H9 (cell line): ENCODE results near the gene BARX1. TPM values are rescaled to one million over a fixed set of nuclear protein-coding genes. Genes with fewer than 3 reads are reported as not detected.

Source experiments
- DNase-seq: peaks from one replicate; pipeline ENCODE4 v3.0.0-alpha.2; 2017
- H2AFZ ChIP-seq: one replicate; pipeline ENCODE4 v1.6.1; 2013; ENCODE audit warnings: mild to moderate bottlenecking, low read length, control low read depth, moderate library complexity
- H2AK5ac ChIP-seq: 2 replicates; pipeline ENCODE4 v1.6.1; 2013; ENCODE audit warnings: low read length, control low read depth, mixed read lengths; ENCODE audit not compliant: insufficient read length
- H2BK120ac ChIP-seq: one replicate; pipeline ENCODE4 v1.6.1; 2013; ENCODE audit warnings: low read depth, mild to moderate bottlenecking, low read length, control low read depth, inconsistent platforms; ENCODE audit not compliant: poor library complexity, severe bottlenecking
- H2BK12ac ChIP-seq: 2 replicates; pipeline ENCODE4 v1.6.1; 2013; ENCODE audit warnings: low read length, control low read depth, mixed read lengths, low read depth; ENCODE audit not compliant: insufficient read length
- H2BK15ac ChIP-seq: 2 replicates; pipeline ENCODE4 v1.6.1; 2013; ENCODE audit warnings: low read depth, low read length, control low read depth
- H2BK20ac ChIP-seq: one replicate; pipeline ENCODE4 v1.6.1; 2013; ENCODE audit warnings: low read depth, mild to moderate bottlenecking, low read length, control low read depth, inconsistent platforms; ENCODE audit not compliant: poor library complexity, severe bottlenecking
- H2BK5ac ChIP-seq: 2 replicates; pipeline ENCODE4 v1.6.1; 2013; ENCODE audit warnings: low read length, control low read depth, mixed read lengths; ENCODE audit not compliant: insufficient read length
- H3K14ac ChIP-seq: 2 replicates; pipeline ENCODE4 v1.6.1; 2013; ENCODE audit warnings: low read length, control low read depth; ENCODE audit not compliant: insufficient read depth
- H3K18ac ChIP-seq: 2 replicates; pipeline ENCODE4 v1.6.1; 2013; ENCODE audit warnings: low read depth, mild to moderate bottlenecking, mixed read lengths, low read length, control low read depth; ENCODE audit not compliant: insufficient read length
- H3K23ac ChIP-seq: 2 replicates; pipeline ENCODE4 v1.6.1; 2013; ENCODE audit warnings: low read length, control low read depth, mixed read lengths, low read depth; ENCODE audit not compliant: insufficient read length
- H3K23me2 ChIP-seq: 2 replicates; pipeline ENCODE4 v1.6.1; 2013; ENCODE audit warnings: low read depth, mild to moderate bottlenecking, mixed read lengths, low read length, control low read depth; ENCODE audit not compliant: insufficient read length, poor library complexity, severe bottlenecking
- H3K27ac ChIP-seq: 2 replicates; pipeline ENCODE4 v1.5.1; 2013; ENCODE audit warnings: low read length, control low read depth, mixed read lengths, low read depth; ENCODE audit not compliant: insufficient read length
- H3K27me3 ChIP-seq: 2 replicates; pipeline ENCODE4 v1.6.1; 2013; ENCODE audit warnings: low read length, control low read depth, inconsistent platforms; ENCODE audit not compliant: insufficient read depth
- H3K4ac ChIP-seq: 2 replicates; pipeline ENCODE4 v1.6.1; 2013; ENCODE audit warnings: low read depth, mild to moderate bottlenecking, control low read depth, inconsistent platforms, low read length, moderate library complexity
- H3K4me1 ChIP-seq: 2 replicates; pipeline ENCODE4 v1.6.1; 2013; ENCODE audit warnings: low read length, control low read depth, inconsistent platforms; ENCODE audit not compliant: insufficient read depth
- H3K4me2 ChIP-seq: 2 replicates; pipeline ENCODE4 v1.6.1; 2013; ENCODE audit warnings: low read length, control low read depth, mixed read lengths; ENCODE audit not compliant: insufficient read length, insufficient read depth
- H3K56ac ChIP-seq: 2 replicates; pipeline ENCODE4 v1.6.1; 2013; ENCODE audit warnings: low read depth, mild to moderate bottlenecking, mixed read lengths, low read length, control low read depth; ENCODE audit not compliant: insufficient read length
- H3K79me1 ChIP-seq: 2 replicates; pipeline ENCODE4 v1.6.1; 2013; ENCODE audit warnings: low read depth, mild to moderate bottlenecking, moderate library complexity, low read length, control low read depth, inconsistent platforms; ENCODE audit not compliant: insufficient read depth, poor library complexity, severe bottlenecking
- H3K79me2 ChIP-seq: 2 replicates; pipeline ENCODE4 v1.6.1; 2013; ENCODE audit warnings: low read length, control low read depth, inconsistent platforms; ENCODE audit not compliant: insufficient read depth
- H3K9ac ChIP-seq: 2 replicates; pipeline ENCODE4 v1.6.1; 2013; ENCODE audit warnings: low read length, control low read depth, mixed read lengths; ENCODE audit not compliant: insufficient read length; ENCODE audit errors: extremely low read depth
- H3K9me3 ChIP-seq: one replicate; pipeline ENCODE4 v1.6.1; 2013; ENCODE audit warnings: low read depth, low read length, inconsistent platforms; ENCODE audit not compliant: control insufficient read depth
- H3T11ph ChIP-seq: one replicate; pipeline ENCODE4 v1.6.1; 2013; ENCODE audit warnings: mild to moderate bottlenecking, low read length, control low read depth, inconsistent platforms
- H4K20me1 ChIP-seq: one replicate; pipeline ENCODE4 v1.6.1; 2013; ENCODE audit not compliant: control insufficient read depth, insufficient read length, insufficient read depth
- H4K5ac ChIP-seq: 2 replicates; pipeline ENCODE4 v1.6.1; 2013; ENCODE audit warnings: low read depth, mild to moderate bottlenecking, mixed read lengths, low read length, control low read depth; ENCODE audit not compliant: insufficient read length
- H4K8ac ChIP-seq: replicated peaks from 2 replicates; pipeline ENCODE4 v1.6.1; 2013; ENCODE audit warnings: low read length, control low read depth, mixed read lengths, low read depth; ENCODE audit not compliant: insufficient read length
- H4K91ac ChIP-seq: 2 replicates; pipeline ENCODE4 v1.6.1; 2013; ENCODE audit warnings: low read depth, mild to moderate bottlenecking, moderate library complexity, mixed read lengths, low read length, control low read depth; ENCODE audit not compliant: insufficient read length
- H3K27ac Mint-ChIP-seq, 3 experiments: 2 replicates in 2 of 3; 3 replicates in 1 of 3; pipeline ENCODE4 v1.8.0; 2020 to 2021; ENCODE audit warnings: mixed read lengths in 3 of 3, mild to moderate bottlenecking in 1 of 3, moderate library complexity in 1 of 3
- H3K27me3 Mint-ChIP-seq: 2 replicates; pipeline ENCODE4 v1.8.0; 2021; ENCODE audit warnings: low read depth, mild to moderate bottlenecking, moderate library complexity, mixed read lengths
- H3K36me3 Mint-ChIP-seq, 3 experiments: 2 replicates in 2 of 3; 3 replicates in 1 of 3; pipeline ENCODE4 v1.8.0; 2020 to 2021; ENCODE audit warnings: low read depth in 3 of 3, mixed read lengths in 3 of 3; ENCODE audit not compliant: insufficient read depth in 1 of 3
- H3K4me1 Mint-ChIP-seq, 2 experiments: 2 replicates each; pipeline ENCODE4 v1.8.0; 2020; ENCODE audit warnings: mixed read lengths in 2 of 2
- H3K4me3 Mint-ChIP-seq, 2 experiments: 2 replicates in 1 of 2; 3 replicates in 1 of 2; pipeline ENCODE4 v1.8.0; 2020 to 2021; ENCODE audit warnings: mild to moderate bottlenecking in 2 of 2, mixed read lengths in 2 of 2, moderate library complexity in 1 of 2
- H3K9me3 Mint-ChIP-seq, 2 experiments: 2 replicates in 1 of 2; 3 replicates in 1 of 2; pipeline ENCODE4 v1.8.0; 2020; ENCODE audit warnings: mild to moderate bottlenecking in 2 of 2, mixed read lengths in 2 of 2, moderate library complexity in 1 of 2
- WGBS: extraction: QIAGEN DNeasy Blood & Tissue Kit; methylation state at CpG from one replicate; pipeline ENCODE4 v1.1.7; 2013; ENCODE audit warnings: missing lambda C conversion rate, low lambda C conversion rate, mixed read lengths; ENCODE audit not compliant: insufficient read length; ENCODE audit errors: extremely low coverage; 5-methylcytosine and 5-hydroxymethylcytosine counted together
- total RNA-seq: library from RNA; stranded (reverse); gene quantifications from 2 replicates; pipeline ENCODE4 v1.2.1, GENCODE V29; 2021
- TF ChIP-seq, protein P1 (sequence below): fragments of 200-600 bp; sonication (generic); conservative IDR thresholded peaks from 3 replicates; pipeline ENCODE4 v1.8.0; 2021; ENCODE audit warnings: antibody characterized with exemption, mild to moderate bottlenecking

The BARX1 gene
- total RNA-seq, 1 experiment from 2014 or later = 1.2 TPM

GRCh38 chr9:93918061-93918460, 37.1 kb downstream of the BARX1 start:
- Histone ChIP-seq H3K4me2 (no peak overlapping the region), H4K8ac (no peak overlapping the region), H2BK12ac (no peak overlapping the region), H2BK120ac (no peak overlapping the region), H3K9me3 (no peaks in the 10 kb centered on the region), H2BK15ac (no peak overlapping the region), H2AFZ (no peak overlapping the region), H3K56ac (no peak overlapping the region), H2BK20ac (no peak overlapping the region), H3K4me1 (no peaks in the 10 kb centered on the region), H3K23me2 (no peaks in the 10 kb centered on the region), H3T11ph (no peak overlapping the region), H4K20me1 (peaks cover 2% of the 10 kb centered on the region), H3K14ac (no peak overlapping the region), H3K4ac (no peak overlapping the region), H4K91ac (no peak overlapping the region), H3K27me3 (no peaks in the 10 kb centered on the region), H3K79me2 (no peaks in the 10 kb centered on the region), H3K79me1 (no peaks in the 10 kb centered on the region), H3K27ac (no peak overlapping the region), H2BK5ac (no peak overlapping the region), H3K9ac (no peak overlapping the region), H4K5ac (no peak overlapping the region), H3K23ac (no peak overlapping the region), H2AK5ac (no peak overlapping the region), H3K18ac (no peak overlapping the region)
- Mint-ChIP-seq H3K36me3 (no peaks in the 10 kb centered on the region), H3K27me3 (peaks cover 15% of the 10 kb centered on the region), H3K27ac (peak overlapping the region in 1 of 3 experiments; percentile 40; a peak in 2 of 7 replicates), H3K4me3 (no peak overlapping the region), H3K9me3 (no peaks in the 10 kb centered on the region), H3K4me1 (peaks cover 8 to 17% of the 10 kb centered on the region in 2 experiments)
- WGBS = no CpG with 5 or more reads among the region's 8 CpGs
- DNase-seq = no peak
- TF ChIP-seq, protein P1, sequence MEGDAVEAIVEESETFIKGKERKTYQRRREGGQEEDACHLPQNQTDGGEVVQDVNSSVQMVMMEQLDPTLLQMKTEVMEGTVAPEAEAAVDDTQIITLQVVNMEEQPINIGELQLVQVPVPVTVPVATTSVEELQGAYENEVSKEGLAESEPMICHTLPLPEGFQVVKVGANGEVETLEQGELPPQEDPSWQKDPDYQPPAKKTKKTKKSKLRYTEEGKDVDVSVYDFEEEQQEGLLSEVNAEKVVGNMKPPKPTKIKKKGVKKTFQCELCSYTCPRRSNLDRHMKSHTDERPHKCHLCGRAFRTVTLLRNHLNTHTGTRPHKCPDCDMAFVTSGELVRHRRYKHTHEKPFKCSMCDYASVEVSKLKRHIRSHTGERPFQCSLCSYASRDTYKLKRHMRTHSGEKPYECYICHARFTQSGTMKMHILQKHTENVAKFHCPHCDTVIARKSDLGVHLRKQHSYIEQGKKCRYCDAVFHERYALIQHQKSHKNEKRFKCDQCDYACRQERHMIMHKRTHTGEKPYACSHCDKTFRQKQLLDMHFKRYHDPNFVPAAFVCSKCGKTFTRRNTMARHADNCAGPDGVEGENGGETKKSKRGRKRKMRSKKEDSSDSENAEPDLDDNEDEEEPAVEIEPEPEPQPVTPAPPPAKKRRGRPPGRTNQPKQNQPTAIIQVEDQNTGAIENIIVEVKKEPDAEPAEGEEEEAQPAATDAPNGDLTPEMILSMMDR = no peak
